Measurements from ENCODE around the gene CDV3.

Gene CDV3

GRCh38 chr3:133568294-133569014, 5.0 kb upstream of the CDV3 start:
- DNase-seq: peak; percentile 76

DNA sequence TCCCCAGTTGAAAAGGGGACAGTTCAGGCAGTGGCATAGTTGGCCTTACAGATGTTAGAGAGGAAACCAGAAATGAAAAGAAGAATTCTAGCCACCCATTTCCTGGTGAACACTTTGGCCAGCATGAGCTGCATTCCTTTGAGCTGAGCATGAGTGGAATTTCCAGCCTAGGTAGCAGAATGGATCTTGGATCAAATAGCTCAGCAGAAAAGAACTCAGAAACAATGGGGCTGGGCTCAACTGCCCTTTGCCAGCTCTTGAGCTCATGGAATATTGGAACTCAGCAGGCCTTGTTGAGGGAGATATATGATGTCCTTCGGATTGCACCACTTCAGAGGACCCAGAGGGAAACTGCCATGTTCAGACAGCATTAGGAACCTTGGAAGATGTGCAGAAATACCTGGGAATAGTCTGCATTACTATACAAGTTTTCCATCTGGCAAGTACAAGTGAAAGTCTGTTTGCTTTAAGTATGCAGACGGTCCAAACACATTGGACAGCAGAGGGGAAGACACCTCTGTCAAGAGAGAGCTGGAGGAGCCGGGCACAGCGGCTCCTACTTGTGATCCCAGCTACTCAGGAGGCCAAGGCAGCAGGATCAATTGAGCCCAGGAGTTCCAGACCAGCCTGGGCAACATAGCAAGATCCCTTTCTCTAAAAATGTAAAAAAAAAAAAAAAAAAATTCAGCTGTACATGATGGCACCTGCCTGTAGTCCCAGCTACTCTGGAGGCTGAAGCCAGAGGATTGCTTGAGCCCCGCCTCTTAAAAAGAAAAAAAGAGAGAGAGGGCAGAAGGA, 3.1 kb upstream of the CDV3 start:
- DNase-seq: peak; percentile 92

- DNase-seq: peak; percentile 79
Observed at GRCh38 chr3:133570937-133571320, 2.6 kb upstream of the CDV3 start.

DNA sequence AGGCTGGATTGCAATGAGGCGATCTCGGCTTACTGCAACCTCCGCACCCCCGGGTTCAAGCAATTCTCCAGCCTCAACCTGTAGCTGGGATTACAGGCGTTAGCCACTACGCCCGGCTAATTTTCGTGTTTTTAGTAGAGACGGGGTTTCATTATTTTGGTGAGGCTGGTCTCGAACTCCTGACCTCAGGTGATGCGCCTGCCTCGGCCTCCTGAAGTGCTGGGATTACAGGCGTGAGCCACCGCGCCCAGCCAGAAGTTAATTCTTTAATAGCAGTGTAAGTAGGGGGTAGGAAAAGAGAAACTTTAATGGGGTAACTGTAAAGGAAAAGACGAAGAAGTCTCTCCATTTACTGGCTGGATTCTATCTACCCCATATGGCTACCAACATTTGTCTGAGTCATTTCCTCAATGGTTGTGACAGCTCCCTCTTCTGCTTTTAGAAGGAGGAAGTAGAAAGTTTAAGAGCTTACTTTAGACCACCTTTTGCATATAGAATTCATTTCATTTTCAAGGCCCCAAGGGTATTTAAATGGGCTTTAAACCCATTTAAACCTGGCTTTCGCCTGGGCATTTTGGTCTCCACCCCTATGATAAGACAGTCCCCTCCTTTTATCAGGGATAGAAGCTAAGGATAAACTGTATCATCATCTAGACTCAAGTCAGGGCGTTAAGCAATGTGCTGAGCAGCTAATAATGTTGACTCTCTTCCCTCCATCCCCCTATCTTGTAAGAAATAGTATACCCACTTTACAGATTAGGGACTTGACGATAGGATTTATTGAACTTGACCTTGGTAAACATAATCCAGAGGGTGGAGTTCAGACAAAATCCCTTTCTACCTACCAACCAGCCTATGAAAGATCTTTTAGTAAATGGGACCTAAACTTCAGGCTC, 1.1 kb upstream of the CDV3 start:
- DNase-seq: peak; percentile 52

DNA sequence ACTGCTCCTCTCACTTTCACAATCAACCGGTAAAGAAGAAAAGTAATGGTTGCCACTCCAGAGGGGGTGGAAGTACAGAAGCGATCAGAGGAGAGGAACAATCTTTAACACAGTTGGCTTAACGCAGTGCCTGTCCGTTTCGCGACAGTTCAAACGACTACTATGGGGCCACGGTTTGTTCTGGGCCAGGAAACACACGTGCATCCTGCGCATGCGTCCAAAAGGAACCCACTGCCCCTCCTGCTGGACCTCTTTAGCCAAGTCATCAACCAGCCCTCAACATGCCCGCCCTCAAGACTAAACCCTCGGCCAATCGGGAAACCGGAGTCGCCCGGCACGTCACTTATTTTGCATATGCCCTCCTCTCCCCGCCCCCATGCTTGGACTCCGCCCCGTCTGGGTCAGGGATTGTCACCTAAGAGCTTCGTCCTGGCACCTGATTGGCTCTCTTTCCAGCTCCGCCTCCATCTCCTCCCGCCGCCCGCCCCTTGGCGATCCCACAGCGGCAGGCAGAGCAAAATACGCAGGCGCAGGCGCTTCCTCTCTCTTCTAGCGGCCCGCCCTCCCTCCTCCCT, 345 bp upstream of the CDV3 start:
- DNase-seq: peak; percentile 100

GRCh38 chr3:133574260-133574881, 885 bp downstream of the CDV3 start:
- DNase-seq: peak; percentile 57

DNA sequence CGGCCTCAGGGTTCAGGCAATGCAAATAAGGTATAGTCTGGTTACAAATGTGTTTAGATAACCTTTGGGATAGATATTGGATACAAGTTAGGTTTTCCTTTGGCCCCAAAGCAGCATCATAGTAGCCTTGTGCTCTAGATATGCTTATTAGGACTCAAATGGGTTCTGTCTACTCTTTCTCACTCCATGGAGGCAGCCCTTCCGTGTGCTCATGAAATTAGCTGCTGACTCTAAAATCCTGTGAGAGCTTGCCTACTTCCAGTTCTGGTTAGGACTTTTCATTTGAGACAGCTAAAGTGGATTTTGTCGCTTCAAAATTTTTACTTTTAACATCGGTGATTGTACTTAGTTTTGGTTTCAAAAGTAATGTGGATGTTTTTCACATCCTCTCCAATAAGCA, 1.6 kb downstream of the CDV3 start:
- DNase-seq: no peak

DNA sequence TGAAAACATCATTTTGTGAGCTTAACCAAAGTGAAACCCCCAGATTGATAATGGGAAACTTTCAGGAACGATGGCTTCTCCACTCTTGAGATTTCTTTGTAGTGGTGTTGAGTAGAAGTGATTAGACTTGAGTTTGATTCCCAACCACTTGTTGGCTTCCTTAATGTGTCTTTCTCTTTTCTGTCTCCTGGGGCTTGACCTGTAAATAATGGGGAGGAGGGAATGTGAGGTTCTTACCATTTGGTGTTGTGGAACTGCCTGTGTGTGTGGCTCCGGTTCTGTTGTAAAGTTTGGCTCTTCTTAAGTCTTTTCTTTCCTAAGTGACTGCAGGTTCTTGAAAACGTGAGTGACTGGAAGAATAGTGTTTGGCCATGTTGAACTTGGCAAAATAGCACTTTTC, 2.7 kb downstream of the CDV3 start:
- no peak for DNase-seq

DNA sequence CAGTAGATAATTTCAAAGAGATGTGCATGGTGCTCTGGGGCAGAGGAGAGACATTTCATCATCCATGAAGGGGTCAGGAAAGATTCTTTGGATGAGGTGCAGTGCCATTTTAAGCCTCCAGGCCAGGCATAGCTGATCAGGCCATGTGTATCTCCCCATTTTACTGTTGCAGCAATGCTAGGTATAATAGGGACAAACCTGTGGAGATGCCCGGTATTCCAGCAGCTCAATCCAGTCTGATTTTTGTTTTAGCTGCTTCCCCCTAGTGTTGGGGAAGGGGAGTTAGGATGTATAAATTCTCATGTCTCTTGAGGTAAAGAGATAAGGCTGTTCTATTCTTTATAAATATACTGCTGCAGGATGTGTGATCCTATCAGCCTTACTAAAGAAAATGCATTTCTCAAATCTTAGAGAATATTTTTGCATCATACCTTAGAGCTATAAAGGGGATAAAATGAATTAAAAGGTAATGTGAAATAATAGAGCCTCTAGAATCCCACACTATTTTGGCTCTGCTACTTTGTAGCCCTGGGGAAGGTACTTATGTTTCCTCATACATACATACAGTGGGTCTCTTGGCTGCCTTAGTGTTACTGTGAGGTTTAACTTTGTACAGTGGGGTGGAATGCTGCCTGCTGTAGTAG, 5.2 kb downstream of the CDV3 start:
- peak; percentile 53 for DNase-seq

GRCh38 chr3:133583396-133583795, 9.9 kb downstream of the CDV3 start:
- DNase-seq: no peak

DNA sequence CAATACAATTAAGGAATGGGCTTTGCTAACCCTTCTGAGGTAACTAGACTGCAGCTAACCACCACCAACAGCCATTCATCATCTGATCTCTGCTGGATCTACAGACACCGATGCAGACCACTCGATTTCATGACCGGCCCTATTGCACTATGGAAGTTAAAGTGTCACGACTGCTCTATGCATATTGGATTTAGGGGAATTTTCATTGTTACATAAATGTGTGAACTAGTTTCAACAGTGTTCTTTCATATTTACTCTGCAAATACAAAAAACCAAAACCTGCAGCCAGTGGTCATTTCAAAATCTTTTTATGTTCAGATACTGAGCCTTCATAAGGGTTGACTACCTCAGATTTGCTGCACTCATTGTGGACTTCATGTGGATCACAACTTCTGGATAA, 14.5 kb downstream of the CDV3 start:
- no peak for DNase-seq

DNA sequence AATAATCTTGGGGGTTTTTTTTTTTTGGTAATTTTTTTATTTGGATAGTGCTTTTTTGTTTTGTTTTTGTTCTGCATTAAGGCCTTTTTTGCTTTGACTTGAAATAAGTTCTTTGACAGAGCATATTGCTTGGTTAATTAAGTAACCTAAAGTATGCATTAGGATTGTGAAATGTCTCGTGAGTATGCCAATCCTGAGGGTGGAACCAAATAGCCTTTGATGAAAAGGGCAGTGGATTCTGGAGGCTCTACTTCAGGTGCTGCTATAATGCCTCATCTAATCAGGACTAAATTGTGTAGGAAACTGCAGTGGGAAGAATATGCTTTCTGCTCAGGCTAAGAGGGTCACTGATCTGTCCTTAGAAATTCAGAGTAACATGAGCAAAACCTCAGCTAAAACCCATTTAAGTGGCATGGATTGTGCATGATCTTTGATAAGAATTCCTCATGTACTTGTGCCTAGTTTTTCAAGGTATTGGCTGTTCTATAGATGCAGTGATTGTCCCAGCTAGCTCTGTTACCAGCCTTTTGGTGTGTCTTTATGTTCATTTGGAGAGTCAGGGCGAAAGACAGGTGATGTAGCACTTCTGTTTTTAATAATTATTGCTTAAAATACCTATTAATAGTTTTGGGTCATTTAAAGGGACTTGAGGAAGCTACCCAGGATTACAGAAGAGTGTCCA, 15.4 kb downstream of the CDV3 start:
- no peak for DNase-seq

- DNase-seq: no peak
Observed at GRCh38 chr3:133589503-133589902, 16.0 kb downstream of the CDV3 start.

- peak; percentile 72 for DNase-seq
Observed at GRCh38 chr3:133591271-133591742, 17.8 kb downstream of the CDV3 start.

DNA sequence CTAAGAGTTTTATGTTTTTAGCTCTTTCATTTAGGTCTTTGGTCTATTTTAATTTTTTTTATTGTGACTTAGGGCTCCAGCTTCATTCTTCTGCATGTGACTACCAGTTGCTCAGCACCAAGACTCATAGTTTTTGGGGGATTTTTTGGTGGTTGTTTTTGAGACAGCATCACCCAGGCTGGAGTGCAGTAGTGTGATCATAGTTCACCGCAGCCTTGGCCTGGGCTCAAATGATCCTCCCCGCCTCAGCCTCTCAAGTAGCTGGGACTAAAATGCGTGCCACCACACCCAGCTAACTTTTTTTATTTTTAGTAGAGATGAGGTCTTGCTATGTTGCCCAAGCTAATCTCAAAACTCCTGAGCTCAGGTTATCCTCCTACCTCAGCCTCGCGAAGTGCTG, 19.4 kb downstream of the CDV3 start:
- no peak for DNase-seq

DNA sequence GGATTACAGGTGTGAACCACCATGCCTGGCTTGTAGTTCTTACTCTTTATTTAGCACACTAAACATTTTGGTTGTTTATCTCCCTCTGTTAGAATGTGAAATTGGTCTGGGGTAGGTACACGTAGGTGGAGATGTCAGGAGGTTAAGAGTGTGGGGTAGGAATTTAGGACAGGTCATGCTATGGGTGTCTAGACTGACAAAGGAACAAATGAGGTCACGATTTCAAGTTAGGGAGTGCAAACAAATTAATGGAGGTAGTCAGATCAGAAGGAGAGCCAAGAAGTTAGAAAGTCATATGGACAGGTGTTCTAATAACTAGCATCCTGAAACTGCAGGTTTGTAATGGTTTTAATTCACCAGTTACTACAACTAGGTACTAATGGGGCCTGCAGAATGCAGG, 19.8 kb downstream of the CDV3 start:
- no peak for DNase-seq

DNA sequence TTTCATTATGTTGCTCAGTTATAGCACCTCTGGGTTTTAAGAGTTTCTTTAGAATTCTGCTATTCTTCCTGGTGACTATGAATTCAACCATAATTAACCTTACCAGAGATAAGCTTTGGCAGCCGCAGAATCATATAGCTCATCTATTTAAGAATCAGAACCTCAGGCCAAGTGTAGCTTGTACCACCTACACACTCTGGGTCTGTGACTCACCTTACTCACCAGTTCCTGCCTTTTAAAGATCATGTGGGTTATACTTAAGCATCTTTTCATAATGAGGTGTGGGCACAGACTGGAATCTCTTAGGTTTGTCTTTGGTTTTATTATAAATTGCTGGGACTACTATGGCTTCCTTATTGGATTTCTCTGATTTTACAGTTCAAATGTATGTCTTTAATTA, 21.9 kb downstream of the CDV3 start:
- DNase-seq: peak; percentile 21

GRCh38 chr3:133598405-133598804, 24.9 kb downstream of the CDV3 start:
- no peak for DNase-seq

- no peak for DNase-seq
Observed at GRCh38 chr3:133599280-133599679, 25.8 kb downstream of the CDV3 start.

DNA sequence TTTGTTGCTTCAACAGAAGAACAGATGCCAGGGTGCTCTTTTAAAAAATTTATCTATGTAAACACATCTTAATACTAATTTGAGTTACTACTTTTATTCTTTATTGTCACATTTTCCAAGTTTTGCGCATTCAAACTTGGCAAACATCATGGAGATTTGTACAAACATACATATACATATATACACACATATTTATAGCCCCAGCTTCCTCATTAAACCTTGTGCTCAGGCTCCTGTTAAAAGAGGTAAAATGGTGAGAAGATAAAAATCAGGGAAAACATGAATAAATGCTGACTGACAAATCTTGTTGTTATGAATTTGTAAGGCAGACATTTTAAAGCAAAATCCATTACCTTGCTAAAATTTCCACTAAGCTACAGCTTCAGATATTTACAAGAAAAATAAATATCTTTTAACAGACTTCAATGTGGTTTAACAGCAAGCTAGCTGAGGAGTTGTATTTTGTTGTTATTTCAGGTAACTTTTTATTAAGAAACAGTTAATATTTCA, 27.1 kb downstream of the CDV3 start:
- DNase-seq: no peak

DNA sequence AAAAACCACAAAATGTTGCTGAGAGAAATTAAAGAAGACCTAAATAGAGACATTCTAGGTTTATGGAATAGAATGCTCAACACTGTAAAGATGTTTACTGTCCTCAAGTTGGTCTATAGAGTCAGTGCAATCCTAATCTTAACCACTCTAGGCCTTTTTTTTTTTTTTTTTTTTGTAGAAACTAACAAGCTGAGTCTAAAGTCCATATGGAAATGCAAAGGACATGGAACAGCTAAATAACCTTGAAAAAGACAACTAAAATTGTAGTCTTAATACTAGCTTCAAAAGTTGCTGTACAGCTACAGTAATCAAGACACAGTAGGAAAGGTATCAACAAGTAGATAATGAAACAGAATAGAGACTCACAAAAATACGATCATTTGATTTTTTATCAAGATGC, 32.9 kb downstream of the CDV3 start:
- no peak for DNase-seq
